ENCODE results near the gene RNPC3.

- TF ChIP-seq CTCF (IDR thresholded peaks at IDR 0.05) = no peak
- TF ChIP-seq POLR2AphosphoS5 (IDR thresholded peaks at IDR 0.05) = peak in 3 of 4 donors; percentile 14 to 38 (median 20)
These were observed 36.3 kb downstream of the RNPC3 start for GRCh38 chr1:103561643-103562395.
